ENCODE measurements around the gene CLIC5.

Gene CLIC5

DNA sequence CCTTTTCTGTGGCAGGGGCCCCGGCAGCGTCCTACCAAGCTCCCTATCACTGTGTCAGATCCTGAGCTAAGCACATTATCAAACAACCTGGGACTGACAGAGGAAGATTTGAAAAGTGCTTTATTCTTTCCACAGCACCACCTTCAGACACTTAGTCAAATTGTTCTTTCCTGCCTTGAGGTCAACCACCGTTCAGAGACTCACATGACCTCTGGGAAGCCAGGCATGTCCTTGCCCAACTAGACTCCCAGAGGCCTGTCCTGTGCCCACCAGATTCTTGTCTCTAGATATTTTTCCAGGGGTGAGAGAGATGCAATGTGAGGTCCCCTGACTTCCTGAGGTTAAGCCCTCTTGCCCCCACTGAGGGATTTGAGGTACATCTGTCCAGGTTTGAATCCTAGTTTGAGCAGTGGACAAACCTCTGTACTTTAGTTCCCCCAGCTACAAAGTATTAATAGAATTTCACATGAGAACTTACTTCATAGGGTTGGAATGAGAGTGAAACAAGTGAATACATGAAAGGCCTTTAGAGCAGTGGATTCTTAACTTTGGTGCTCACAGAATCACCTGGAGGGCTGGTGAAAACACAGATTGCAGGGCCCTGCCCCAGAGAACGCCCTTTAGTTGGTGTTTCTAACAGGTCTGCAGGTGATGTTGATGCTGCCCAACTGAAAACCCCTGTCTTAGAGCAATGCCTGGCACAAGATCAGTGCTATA lies 179.8 kb downstream of the CLIC5 start:
- no peak for DNase-seq

DNA sequence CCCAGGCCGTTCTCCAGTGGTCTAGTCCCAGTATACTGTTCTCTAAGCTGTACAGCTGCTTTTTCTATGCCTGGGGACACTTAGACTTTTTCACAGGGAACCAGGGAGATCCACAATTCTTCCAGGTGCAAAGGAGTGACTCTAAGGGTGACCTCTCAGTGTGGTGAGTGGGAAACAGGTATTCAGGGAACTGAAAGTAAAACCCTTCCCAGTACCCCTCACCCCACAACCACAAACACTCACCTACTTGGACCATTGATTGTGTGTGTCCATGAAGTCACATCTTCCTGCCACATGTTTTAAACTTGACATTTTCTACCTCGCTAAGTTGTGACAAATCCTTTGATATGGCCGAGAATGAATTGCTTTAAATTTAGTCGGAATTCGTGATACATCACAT lies 183.6 kb downstream of the CLIC5 start:
- DNase-seq = no peak
